Measurements from ENCODE around the gene PAPPA. TPM values are rescaled to one million over a fixed set of nuclear protein-coding genes. Genes with fewer than 3 reads are reported as not detected.

PAPPA gene
- total RNA-seq, 1 donor from 2014 or later: 0.15 TPM

GRCh38 chr9:116387934-116388698 is 234.5 kb downstream of the PAPPA start:
- Histone ChIP-seq H3K9ac (no peak overlapping the region), H3K36me3 (no peaks in the 10 kb centered on the region)
- no peak overlapping the region for H3K27ac Mint-ChIP-seq

DNA sequence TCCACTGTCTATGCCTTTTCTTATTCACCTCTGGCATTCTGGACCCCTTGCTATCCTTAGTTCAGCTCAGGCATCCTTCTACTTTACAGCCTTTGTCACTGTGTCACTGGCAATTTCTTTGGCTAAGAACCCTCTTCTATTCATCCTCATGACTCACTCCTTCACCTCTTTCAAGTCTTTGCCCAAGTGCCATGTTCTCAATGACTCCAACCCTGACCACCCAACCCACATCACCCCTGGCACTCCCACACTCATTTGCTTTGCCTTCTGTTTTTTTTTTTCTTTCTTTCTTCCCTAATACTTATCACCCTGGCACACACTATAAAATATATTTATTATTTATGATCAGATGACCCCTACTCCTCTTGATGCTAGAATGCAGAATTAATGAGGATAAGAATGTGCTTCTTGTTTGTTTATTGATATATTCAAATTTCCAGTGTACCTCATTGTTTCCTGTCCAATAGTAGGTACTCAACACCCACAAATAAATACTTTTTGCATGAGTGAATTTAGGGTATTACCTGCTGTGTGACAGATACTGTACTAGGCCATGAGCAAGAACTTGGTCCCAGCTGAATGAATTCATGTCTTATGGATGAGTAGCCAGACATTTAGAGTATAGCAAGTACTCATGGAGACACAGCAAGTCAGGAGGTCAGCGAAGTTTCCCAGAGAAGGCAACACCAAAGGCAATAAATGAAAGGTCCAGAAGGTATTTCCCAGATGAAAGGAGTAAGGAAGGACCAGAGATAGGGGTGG is 236.1 kb downstream of the PAPPA start:
- no peaks in the 10 kb centered on the region for H3K36me3 ChIP-seq
- H3K27me3 Mint-ChIP-seq (ENCODE audit: insufficient read depth, low read depth): peaks cover 2% of the 10 kb centered on the region
- no peak overlapping the region for H2AFZ ChIP-seq (replicated peaks)
- H3K36me3 Mint-ChIP-seq: peaks cover 22% of the 10 kb centered on the region
- DNase-seq (ENCODE audit: low spot score): no peak
- H4K20me1 ChIP-seq (ENCODE audit: low read depth): no peaks in the 10 kb centered on the region
- H3K4me1 ChIP-seq: no peaks in the 10 kb centered on the region
- H3K27me3 ChIP-seq: no peaks in the 10 kb centered on the region
- H3K27ac Mint-ChIP-seq: no peak overlapping the region
- H3K9me3 Mint-ChIP-seq: no peaks in the 10 kb centered on the region
- H3K4me3 ChIP-seq: no peak overlapping the region
- no peak overlapping the region for H3K4me2 ChIP-seq
- H3K9ac ChIP-seq: no peak overlapping the region
- no peaks in the 10 kb centered on the region for H3F3A ChIP-seq (ENCODE audit: low read depth)
- H3K79me2 ChIP-seq (ENCODE audit: low read depth): no peaks in the 10 kb centered on the region
- H3K4me1 Mint-ChIP-seq: no peaks in the 10 kb centered on the region
- H3K4me3 Mint-ChIP-seq: no peak overlapping the region
- H3K9me3 ChIP-seq (ENCODE audit: low read depth): no peaks in the 10 kb centered on the region
- no peak for TF ChIP-seq EZH2phosphoT487 (IDR thresholded peaks at IDR 0.05)
- TF ChIP-seq, protein P1, sequence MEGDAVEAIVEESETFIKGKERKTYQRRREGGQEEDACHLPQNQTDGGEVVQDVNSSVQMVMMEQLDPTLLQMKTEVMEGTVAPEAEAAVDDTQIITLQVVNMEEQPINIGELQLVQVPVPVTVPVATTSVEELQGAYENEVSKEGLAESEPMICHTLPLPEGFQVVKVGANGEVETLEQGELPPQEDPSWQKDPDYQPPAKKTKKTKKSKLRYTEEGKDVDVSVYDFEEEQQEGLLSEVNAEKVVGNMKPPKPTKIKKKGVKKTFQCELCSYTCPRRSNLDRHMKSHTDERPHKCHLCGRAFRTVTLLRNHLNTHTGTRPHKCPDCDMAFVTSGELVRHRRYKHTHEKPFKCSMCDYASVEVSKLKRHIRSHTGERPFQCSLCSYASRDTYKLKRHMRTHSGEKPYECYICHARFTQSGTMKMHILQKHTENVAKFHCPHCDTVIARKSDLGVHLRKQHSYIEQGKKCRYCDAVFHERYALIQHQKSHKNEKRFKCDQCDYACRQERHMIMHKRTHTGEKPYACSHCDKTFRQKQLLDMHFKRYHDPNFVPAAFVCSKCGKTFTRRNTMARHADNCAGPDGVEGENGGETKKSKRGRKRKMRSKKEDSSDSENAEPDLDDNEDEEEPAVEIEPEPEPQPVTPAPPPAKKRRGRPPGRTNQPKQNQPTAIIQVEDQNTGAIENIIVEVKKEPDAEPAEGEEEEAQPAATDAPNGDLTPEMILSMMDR (IDR thresholded peaks at IDR 0.05): no peak
- TF ChIP-seq EZH2 (IDR thresholded peaks at IDR 0.05): no peak
- H3K27ac ChIP-seq: no peak overlapping the region

More at GRCh38 chr9:116387934-116388698, 234.5 kb downstream of the PAPPA start:
- peaks cover 2% of the 10 kb centered on the region for H3K27me3 Mint-ChIP-seq (ENCODE audit: insufficient read depth, low read depth)
- Histone ChIP-seq H3K79me2 (ENCODE audit: low read depth) (no peaks in the 10 kb centered on the region), H2AFZ (replicated peaks) (no peak overlapping the region), H3K4me3 (no peak overlapping the region), H3K27ac (no peak overlapping the region), H3K9me3 (ENCODE audit: low read depth) (no peaks in the 10 kb centered on the region), H3K4me2 (no peak overlapping the region), H3K4me1 (no peaks in the 10 kb centered on the region), H3K27me3 (no peaks in the 10 kb centered on the region), H3F3A (ENCODE audit: low read depth) (no peaks in the 10 kb centered on the region), H4K20me1 (ENCODE audit: low read depth) (no peaks in the 10 kb centered on the region)
- H3K9me3 Mint-ChIP-seq: no peaks in the 10 kb centered on the region
- TF ChIP-seq, protein P1 (IDR thresholded peaks at IDR 0.05): no peak
- no peak for TF ChIP-seq EZH2 (IDR thresholded peaks at IDR 0.05)
- no peak for DNase-seq (ENCODE audit: low spot score)
- H3K36me3 Mint-ChIP-seq: peaks cover 27% of the 10 kb centered on the region
- no peaks in the 10 kb centered on the region for H3K4me1 Mint-ChIP-seq
- no peak overlapping the region for H3K4me3 Mint-ChIP-seq

DNA sequence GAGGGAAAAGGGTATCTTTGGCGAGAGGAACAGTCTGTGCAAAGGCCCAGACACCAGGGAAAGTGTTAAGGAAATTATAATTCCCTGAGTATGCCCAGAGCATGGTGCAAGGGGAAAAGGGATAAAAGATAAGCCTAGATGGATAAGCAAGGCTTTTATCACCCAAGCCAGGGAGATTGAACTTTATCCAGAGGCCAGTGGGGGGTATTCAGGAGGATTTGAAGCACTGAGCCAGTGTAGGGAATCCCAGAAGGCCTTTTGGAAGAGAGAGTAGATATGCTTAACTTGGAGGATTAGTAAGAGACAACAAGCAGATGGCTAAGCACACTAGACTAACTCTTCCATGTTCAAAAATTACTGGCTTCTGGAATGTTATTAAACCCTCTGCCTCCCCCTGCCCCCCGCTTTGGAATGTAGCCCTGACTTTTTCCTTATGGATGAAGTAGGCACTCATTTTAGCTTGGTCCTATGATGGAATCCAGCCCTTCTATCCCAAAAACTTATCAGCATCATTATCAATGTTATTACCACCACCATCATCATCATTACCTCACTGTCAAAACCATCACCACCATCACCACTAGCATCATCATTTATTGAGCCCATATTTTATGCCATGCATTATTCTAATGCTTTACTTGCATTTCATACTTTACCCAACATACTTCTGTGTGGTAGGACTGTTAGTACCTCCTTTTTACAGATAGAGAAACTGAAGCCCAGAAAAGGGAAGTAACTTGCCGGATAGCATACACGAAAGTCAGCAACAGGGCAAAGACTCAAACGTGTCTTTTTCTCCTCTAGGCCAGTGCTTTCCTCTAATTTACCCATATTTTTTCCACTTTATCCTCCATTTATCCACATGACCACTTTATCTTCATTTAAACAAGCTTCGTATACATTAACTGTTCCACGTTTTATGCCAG is 237.0 kb downstream of the PAPPA start:
- no peaks in the 10 kb centered on the region for H3K27me3 ChIP-seq
- Mint-ChIP-seq H3K27ac (no peak overlapping the region), H3K9me3 (no peaks in the 10 kb centered on the region), H3K27me3 (ENCODE audit: insufficient read depth, low read depth) (peaks cover 2% of the 10 kb centered on the region), H3K4me1 (no peaks in the 10 kb centered on the region), H3K4me3 (no peak overlapping the region), H3K36me3 (peaks cover 18% of the 10 kb centered on the region)
- H3F3A ChIP-seq (ENCODE audit: low read depth): no peaks in the 10 kb centered on the region
- no peak for TF ChIP-seq EZH2phosphoT487 (IDR thresholded peaks at IDR 0.05)
- TF ChIP-seq EZH2 (IDR thresholded peaks at IDR 0.05): no peak
- TF ChIP-seq, protein P1 (IDR thresholded peaks at IDR 0.05): no peak
- no peak overlapping the region for H3K9ac ChIP-seq
- H3K36me3 ChIP-seq: no peaks in the 10 kb centered on the region
- H4K20me1 ChIP-seq (ENCODE audit: low read depth): no peaks in the 10 kb centered on the region
- DNase-seq (ENCODE audit: low spot score): no peak
- H3K4me3 ChIP-seq: no peak overlapping the region
- H3K4me2 ChIP-seq: no peak overlapping the region
- H3K4me1 ChIP-seq: no peaks in the 10 kb centered on the region
- H2AFZ ChIP-seq (replicated peaks): no peak overlapping the region
- no peaks in the 10 kb centered on the region for H3K9me3 ChIP-seq (ENCODE audit: low read depth)
- H3K79me2 ChIP-seq (ENCODE audit: low read depth): no peaks in the 10 kb centered on the region
- H3K27ac ChIP-seq: no peak overlapping the region

Measured in neural progenitor cell (in vitro differentiated cells).